Fibroblast of skin of back (primary cell): Measurements from ENCODE around the gene RECQL.
"Not testable (repeated sequence)": the region's sequence is repeated elsewhere in the genome, so short reads cannot be mapped to it uniquely, and the experiment has no call there.

Source experiments
- DNase-seq: peaks from one replicate; pipeline ENCODE4 v3.0.0-alpha.2; 2013

RECQL gene

GRCh38 chr12:21419009-21419699 lies 82.3 kb downstream of the RECQL start:
- DNase-seq: not testable (repeated sequence)
